GM19043 (cell line): ENCODE data around the gene CCR9.
"Not testable (repeated sequence)": the region's sequence is repeated elsewhere in the genome, so short reads cannot be mapped to it uniquely, and the experiment has no call there.

Experiments
- ATAC-seq: cut with Tn5 transposase; IDR thresholded peaks from one replicate; pipeline ENCODE4 v1.9.1; 2021; ENCODE audit warnings: low read depth; ENCODE audit not compliant: unreplicated experiment

CCR9 gene

GRCh38 chr3:45885979-45886705 lies at the start of gene CCR9:
TSS of gene CCR9 (plus strand) at chr3:45886543. CDS start at chr3:45894934, 8,391 bp downstream.
- no peak for ATAC-seq

- ATAC-seq, result no peak
Observed at GRCh38 chr3:45838466-45838865, 47.9 kb upstream of the CCR9 start.

GRCh38 chr3:45841420-45841756 lies 45.0 kb upstream of the CCR9 start:
- ATAC-seq, result no peak

GRCh38 chr3:45841757-45842491 lies 44.4 kb upstream of the CCR9 start, which contains the start of gene LZTFL1:
TSS of gene LZTFL1 (minus strand) at chr3:45842119. CDS start at chr3:45841991, 128 bp downstream.
- ATAC-seq, result peak; percentile 94

- ATAC-seq, result no peak
Observed at GRCh38 chr3:45842851-45843625, 43.3 kb upstream of the CCR9 start.

- no peak for ATAC-seq
Observed at GRCh38 chr3:45844616-45845015, 41.7 kb upstream of the CCR9 start.

GRCh38 chr3:45848392-45848791 lies 38.0 kb upstream of the CCR9 start:
- ATAC-seq, result no peak

GRCh38 chr3:45852828-45853227 lies 33.5 kb upstream of the CCR9 start:
- ATAC-seq, result no peak

- ATAC-seq, result not testable (repeated sequence)
Observed at GRCh38 chr3:45856323-45856722, 30.0 kb upstream of the CCR9 start.

- ATAC-seq, result not testable (repeated sequence)
Observed at GRCh38 chr3:45857024-45857423, 29.3 kb upstream of the CCR9 start.

- ATAC-seq, result no peak
Observed at GRCh38 chr3:45858809-45859543, 27.4 kb upstream of the CCR9 start.

- ATAC-seq, result no peak
Observed at GRCh38 chr3:45860481-45860880, 25.9 kb upstream of the CCR9 start.

- peak; percentile 44 for ATAC-seq
Observed at GRCh38 chr3:45861043-45861719, 25.2 kb upstream of the CCR9 start.

- ATAC-seq, result peak; percentile 66
Observed at GRCh38 chr3:45864760-45865519, 21.4 kb upstream of the CCR9 start.

GRCh38 chr3:45865563-45865962 lies 20.8 kb upstream of the CCR9 start:
- ATAC-seq, result no peak

- no peak for ATAC-seq
Observed at GRCh38 chr3:45868213-45868612, 18.1 kb upstream of the CCR9 start.

- no peak for ATAC-seq
Observed at GRCh38 chr3:45868650-45869049, 17.7 kb upstream of the CCR9 start.

- ATAC-seq, result no peak
Observed at GRCh38 chr3:45869638-45870037, 16.7 kb upstream of the CCR9 start.

GRCh38 chr3:45870099-45870498 lies 16.2 kb upstream of the CCR9 start:
- no peak for ATAC-seq
